Right lobe of liver (tissue), 6 donors: ENCODE measurements around the gene ADAM12. TPM values are rescaled to one million over a fixed set of nuclear protein-coding genes. Genes with fewer than 3 reads are reported as not detected.

Experiments used
- ATAC-seq, 4 donors: fragments of 200-7000 bp; cut with Tn5 transposase; one replicate each; pipeline ENCODE4 v1.9.1; 2020; ENCODE audit warnings: mild to moderate bottlenecking in 4 of 4, moderate library complexity in 4 of 4
- DNase-seq, 3 donors: peaks; one replicate each; pipeline ENCODE4 v3.0.0-alpha.2; 2020
- H3K27ac ChIP-seq, 3 donors: fragments of 200-600 bp; one replicate each; pipeline ENCODE4 v1.8.0; 2022
- H3K27me3 ChIP-seq, 2 donors: fragments of 200-600 bp; one replicate each; pipeline ENCODE4 v1.8.0; 2022
- H3K36me3 ChIP-seq, 4 donors: fragments of 200-600 bp; sonication (generic) in 1 of 4; one replicate each; pipeline versions ENCODE4 v1.5.1 to v1.8.0; 2017 to 2022; ENCODE audit warnings: control low read depth in 1 of 4
- H3K4me1 ChIP-seq, 4 donors: fragments of 200-600 bp; sonication (generic) in 1 of 4; one replicate each; pipeline versions ENCODE4 v1.5.1 to v1.8.0; 2017 to 2022; ENCODE audit warnings: control low read depth in 1 of 4
- H3K4me3 ChIP-seq, 3 donors: fragments of 200-600 bp; one replicate each; pipeline ENCODE4 v1.8.0; 2022
- H3K9me3 ChIP-seq, 4 donors: fragments of 200-600 bp; sonication (generic) in 1 of 4; one replicate each; pipeline versions ENCODE4 v1.5.1 to v1.8.0; 2017 to 2022; ENCODE audit warnings: control low read depth in 1 of 4
- CTCF ChIP-seq, 4 donors: fragments of 200-600 bp in 3 of 4; fragments of 450-650 bp in 1 of 4; IDR thresholded peaks; one replicate each; pipeline versions ENCODE4 v1.5.1 to v1.8.0; 2016 to 2022; ENCODE audit warnings: antibody characterized with exemption in 4 of 4, mild to moderate bottlenecking in 2 of 4
- POLR2A ChIP-seq: fragments of 450-650 bp; IDR thresholded peaks from one replicate; pipeline ENCODE4 v1.6.1; 2017; ENCODE audit warnings: antibody characterized with exemption, mild to moderate bottlenecking
- WGBS: methylation state at CpG from one replicate; pipeline ENCODE4 v1.1.6; 2018; ENCODE audit warnings: low coverage, low lambda C conversion rate; ENCODE audit not compliant: insufficient coverage; ENCODE audit errors: missing lambda C conversion rate; 5-methylcytosine and 5-hydroxymethylcytosine counted together
- intact Hi-C, 2 donors: fragments of 100-400 bp; cut with DNase I; formaldehyde crosslinking; loops; one replicate each; pipeline versions ENCODE4 v1.11.2 to v1.14.1; 2022
- total RNA-seq, 6 experiments: library from RNA; depleted of rRNA in 2 of 6; stranded (reverse); fragments of >200 nt in 2 of 6; fragmentation: NEBNext Ultra II Directional in 3 of 6; extraction: Animal tissue kit (Norgen Biotek cat#: 25700) in 3 of 6; gene quantifications; one replicate each; pipeline versions ENCODE4 v1.1.0 to v1.2.4, GENCODE V29; 2016 to 2023
- donor health status: DM: no; HTN: yes; CAD: no.
- donor health status: DM: no; HTN: no; CAD: no.
- donor health status: DM: no; HTN: no; CAD: no.
- donor health status: DM: no; HTN: yes; CAD: no.
- donor health status: DM: no; HTN: yes; CAD: no.

Gene ADAM12
- total RNA-seq, 6 experiments from 2014 or later = 0.06 to 1.3 (median 0.48) TPM; not detected in 2

- TF ChIP-seq CTCF (IDR thresholded peaks at IDR 0.05) (no peak), POLR2A (no peak)
- 41% methylated on average over 4 of the region's 5 CpGs for WGBS
- intact Hi-C loops = no loop called here
- no peak for ATAC-seq
- no peaks in the 10 kb centered on the region for H3K27me3 ChIP-seq
- H3K9me3 ChIP-seq = no peaks in the 10 kb centered on the region
- H3K4me3 ChIP-seq = no peak overlapping the region
- no peak for DNase-seq
- H3K4me1 ChIP-seq = no peaks in the 10 kb centered on the region
- H3K36me3 ChIP-seq = no peaks in the 10 kb centered on the region
- H3K27ac ChIP-seq = no peak overlapping the region
These were observed 226.6 kb downstream of the ADAM12 start for GRCh38 chr10:126161691-126162090.

- no peak for ATAC-seq
- intact Hi-C loops = no loop called here
- 50% methylated on average over 10 of the region's 10 CpGs for WGBS
These were observed 227.2 kb downstream of the ADAM12 start for GRCh38 chr10:126160971-126161630.

GRCh38 chr10:126160571-126160970, 227.7 kb downstream of the ADAM12 start:
- DNase-seq = no peak

More at GRCh38 chr10:126160971-126161630, 227.2 kb downstream of the ADAM12 start:
- Histone ChIP-seq H3K9me3 (no peaks in the 10 kb centered on the region), H3K4me3 (no peak overlapping the region), H3K27me3 (no peaks in the 10 kb centered on the region), H3K4me1 (no peaks in the 10 kb centered on the region), H3K36me3 (no peaks in the 10 kb centered on the region), H3K27ac (no peak overlapping the region)
- TF ChIP-seq POLR2A = no peak
- TF ChIP-seq CTCF (IDR thresholded peaks at IDR 0.05) = peak in 2 of 4 donors; percentile 8 to 25
- no peak for DNase-seq

GRCh38 chr10:126158133-126158892, 230.0 kb downstream of the ADAM12 start:
- no peaks in the 10 kb centered on the region for H3K27me3 ChIP-seq

More at GRCh38 chr10:126160571-126160970, 227.7 kb downstream of the ADAM12 start:
- H3K4me3 ChIP-seq = no peak overlapping the region
- ATAC-seq = no peak
- TF ChIP-seq CTCF (IDR thresholded peaks at IDR 0.05) = no peak
- no peak for TF ChIP-seq POLR2A
- intact Hi-C loops = no loop called here
- no peaks in the 10 kb centered on the region for H3K9me3 ChIP-seq
- H3K27me3 ChIP-seq = no peaks in the 10 kb centered on the region
- H3K4me1 ChIP-seq = no peaks in the 10 kb centered on the region
- H3K27ac ChIP-seq = no peak overlapping the region
- WGBS = 32% methylated on average over 5 of the region's 5 CpGs
- H3K36me3 ChIP-seq = no peaks in the 10 kb centered on the region

More at GRCh38 chr10:126158133-126158892, 230.0 kb downstream of the ADAM12 start:
- Histone ChIP-seq H3K36me3 (no peaks in the 10 kb centered on the region), H3K27ac (no peak overlapping the region), H3K4me3 (no peak overlapping the region), H3K4me1 (no peaks in the 10 kb centered on the region), H3K9me3 (no peaks in the 10 kb centered on the region)
- 50% methylated on average over 17 of the region's 20 CpGs for WGBS
- no peak for ATAC-seq
- DNase-seq = no peak
- intact Hi-C loops = no loop called here
- TF ChIP-seq POLR2A (no peak), CTCF (IDR thresholded peaks at IDR 0.05) (no peak)
